ENCODE measurements around the gene SLX4.

DNA sequence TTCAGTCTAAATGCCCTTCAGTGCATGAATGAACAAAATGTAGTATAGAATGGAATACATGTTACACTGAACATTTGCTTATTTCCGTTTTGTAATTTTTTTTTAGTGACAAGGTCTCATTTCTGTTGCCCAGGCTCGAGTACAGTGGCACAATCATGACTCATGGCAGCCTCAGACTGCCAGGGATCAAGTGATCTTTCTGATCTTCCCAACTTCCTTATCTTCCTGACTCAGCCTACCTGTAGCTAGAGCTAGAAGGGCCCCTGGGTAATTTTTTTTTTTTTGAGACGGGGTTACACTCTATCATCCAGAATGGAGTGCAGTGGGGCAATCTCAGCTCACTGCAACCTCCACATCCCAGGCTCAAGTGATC lies 7.3 kb upstream of the SLX4 start:
- TF ChIP-seq MYC (IDR thresholded peaks at IDR 0.05; ENCODE audit: borderline replicate concordance, low read length) (no peak), BHLHE40 (IDR thresholded peaks at IDR 0.05; ENCODE audit: low read depth, low read length) (no peak), CBX8 (IDR thresholded peaks at IDR 0.05) (no peak), EP300 (IDR thresholded peaks at IDR 0.05) (no peak), POLR2A (IDR thresholded peaks at IDR 0.05; ENCODE audit: low read length) (no peak)
- TF ChIP-seq, protein P1, sequence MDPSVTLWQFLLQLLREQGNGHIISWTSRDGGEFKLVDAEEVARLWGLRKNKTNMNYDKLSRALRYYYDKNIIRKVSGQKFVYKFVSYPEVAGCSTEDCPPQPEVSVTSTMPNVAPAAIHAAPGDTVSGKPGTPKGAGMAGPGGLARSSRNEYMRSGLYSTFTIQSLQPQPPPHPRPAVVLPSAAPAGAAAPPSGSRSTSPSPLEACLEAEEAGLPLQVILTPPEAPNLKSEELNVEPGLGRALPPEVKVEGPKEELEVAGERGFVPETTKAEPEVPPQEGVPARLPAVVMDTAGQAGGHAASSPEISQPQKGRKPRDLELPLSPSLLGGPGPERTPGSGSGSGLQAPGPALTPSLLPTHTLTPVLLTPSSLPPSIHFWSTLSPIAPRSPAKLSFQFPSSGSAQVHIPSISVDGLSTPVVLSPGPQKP (IDR thresholded peaks at IDR 0.05; ENCODE audit: low read depth, low read length) = no peak
- TF ChIP-seq, protein P2, sequence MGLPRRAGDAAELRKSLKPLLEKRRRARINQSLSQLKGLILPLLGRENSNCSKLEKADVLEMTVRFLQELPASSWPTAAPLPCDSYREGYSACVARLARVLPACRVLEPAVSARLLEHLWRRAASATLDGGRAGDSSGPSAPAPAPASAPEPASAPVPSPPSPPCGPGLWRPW (IDR thresholded peaks at IDR 0.05) = no peak
- TF ChIP-seq, protein P3, sequence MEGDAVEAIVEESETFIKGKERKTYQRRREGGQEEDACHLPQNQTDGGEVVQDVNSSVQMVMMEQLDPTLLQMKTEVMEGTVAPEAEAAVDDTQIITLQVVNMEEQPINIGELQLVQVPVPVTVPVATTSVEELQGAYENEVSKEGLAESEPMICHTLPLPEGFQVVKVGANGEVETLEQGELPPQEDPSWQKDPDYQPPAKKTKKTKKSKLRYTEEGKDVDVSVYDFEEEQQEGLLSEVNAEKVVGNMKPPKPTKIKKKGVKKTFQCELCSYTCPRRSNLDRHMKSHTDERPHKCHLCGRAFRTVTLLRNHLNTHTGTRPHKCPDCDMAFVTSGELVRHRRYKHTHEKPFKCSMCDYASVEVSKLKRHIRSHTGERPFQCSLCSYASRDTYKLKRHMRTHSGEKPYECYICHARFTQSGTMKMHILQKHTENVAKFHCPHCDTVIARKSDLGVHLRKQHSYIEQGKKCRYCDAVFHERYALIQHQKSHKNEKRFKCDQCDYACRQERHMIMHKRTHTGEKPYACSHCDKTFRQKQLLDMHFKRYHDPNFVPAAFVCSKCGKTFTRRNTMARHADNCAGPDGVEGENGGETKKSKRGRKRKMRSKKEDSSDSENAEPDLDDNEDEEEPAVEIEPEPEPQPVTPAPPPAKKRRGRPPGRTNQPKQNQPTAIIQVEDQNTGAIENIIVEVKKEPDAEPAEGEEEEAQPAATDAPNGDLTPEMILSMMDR (IDR thresholded peaks at IDR 0.05) = no peak
- TF ChIP-seq, protein P4, sequence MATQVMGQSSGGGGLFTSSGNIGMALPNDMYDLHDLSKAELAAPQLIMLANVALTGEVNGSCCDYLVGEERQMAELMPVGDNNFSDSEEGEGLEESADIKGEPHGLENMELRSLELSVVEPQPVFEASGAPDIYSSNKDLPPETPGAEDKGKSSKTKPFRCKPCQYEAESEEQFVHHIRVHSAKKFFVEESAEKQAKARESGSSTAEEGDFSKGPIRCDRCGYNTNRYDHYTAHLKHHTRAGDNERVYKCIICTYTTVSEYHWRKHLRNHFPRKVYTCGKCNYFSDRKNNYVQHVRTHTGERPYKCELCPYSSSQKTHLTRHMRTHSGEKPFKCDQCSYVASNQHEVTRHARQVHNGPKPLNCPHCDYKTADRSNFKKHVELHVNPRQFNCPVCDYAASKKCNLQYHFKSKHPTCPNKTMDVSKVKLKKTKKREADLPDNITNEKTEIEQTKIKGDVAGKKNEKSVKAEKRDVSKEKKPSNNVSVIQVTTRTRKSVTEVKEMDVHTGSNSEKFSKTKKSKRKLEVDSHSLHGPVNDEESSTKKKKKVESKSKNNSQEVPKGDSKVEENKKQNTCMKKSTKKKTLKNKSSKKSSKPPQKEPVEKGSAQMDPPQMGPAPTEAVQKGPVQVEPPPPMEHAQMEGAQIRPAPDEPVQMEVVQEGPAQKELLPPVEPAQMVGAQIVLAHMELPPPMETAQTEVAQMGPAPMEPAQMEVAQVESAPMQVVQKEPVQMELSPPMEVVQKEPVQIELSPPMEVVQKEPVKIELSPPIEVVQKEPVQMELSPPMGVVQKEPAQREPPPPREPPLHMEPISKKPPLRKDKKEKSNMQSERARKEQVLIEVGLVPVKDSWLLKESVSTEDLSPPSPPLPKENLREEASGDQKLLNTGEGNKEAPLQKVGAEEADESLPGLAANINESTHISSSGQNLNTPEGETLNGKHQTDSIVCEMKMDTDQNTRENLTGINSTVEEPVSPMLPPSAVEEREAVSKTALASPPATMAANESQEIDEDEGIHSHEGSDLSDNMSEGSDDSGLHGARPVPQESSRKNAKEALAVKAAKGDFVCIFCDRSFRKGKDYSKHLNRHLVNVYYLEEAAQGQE (IDR thresholded peaks at IDR 0.05) = no peak
- TF ChIP-seq, protein P5, sequence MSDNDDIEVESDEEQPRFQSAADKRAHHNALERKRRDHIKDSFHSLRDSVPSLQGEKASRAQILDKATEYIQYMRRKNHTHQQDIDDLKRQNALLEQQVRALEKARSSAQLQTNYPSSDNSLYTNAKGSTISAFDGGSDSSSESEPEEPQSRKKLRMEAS (IDR thresholded peaks at IDR 0.05) = no peak
